Astrocyte of the hippocampus (primary cell): Measurements from ENCODE around the gene SYMPK.
"Not testable (repeated sequence)": the region's sequence is repeated elsewhere in the genome, so short reads cannot be mapped to it uniquely, and the experiment has no call there.

Experiments
- DNase-seq: peaks from one replicate; pipeline ENCODE4 v3.0.0; 2011; ENCODE audit warnings: low read depth, low spot score

Gene SYMPK

GRCh38 chr19:45804959-45805230, 58.1 kb downstream of the SYMPK start:
- DNase-seq: no peak

DNA sequence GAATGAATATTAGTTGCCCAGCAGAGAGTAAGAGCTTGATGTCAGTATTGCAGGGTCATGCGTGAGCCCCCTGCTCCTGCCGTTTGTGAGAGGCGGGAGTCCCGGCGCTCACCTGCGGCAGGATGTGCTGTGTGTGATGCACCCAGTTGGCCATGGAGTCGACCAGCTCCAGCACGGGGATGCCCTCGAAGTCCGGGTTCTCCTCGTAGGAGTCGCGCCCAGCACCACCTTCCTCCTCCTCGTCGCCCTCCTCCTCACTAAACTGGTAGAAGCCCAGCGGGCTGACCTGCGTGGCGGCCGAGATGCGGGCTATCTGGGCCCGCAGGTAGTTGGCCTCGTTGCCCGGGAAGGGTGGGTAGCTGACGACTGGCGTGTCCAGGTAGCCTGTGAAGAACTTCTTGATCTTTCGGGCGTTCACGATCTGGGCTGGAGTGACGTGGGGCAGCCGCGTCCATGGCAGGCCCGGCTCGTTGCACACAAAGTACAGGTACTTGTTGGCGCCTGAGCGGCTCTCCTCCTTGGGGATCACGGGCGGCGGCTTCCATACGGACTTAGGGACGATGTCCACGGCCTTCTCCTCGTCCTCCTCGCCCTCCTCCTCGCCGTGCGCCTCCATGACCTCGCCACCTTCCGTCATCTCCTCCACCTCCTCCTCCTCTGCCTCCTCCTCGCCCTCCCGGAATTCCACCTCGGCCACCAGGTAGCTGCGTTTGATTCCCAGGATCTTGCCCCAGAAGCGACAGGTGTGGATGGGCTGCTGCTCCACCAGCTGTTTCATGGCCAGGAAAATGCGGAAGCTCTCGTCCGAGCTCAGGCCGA, 58.6 kb downstream of the SYMPK start:
- no peak for DNase-seq

GRCh38 chr19:45801603-45802175, 61.3 kb downstream of the SYMPK start:
- DNase-seq: no peak

DNA sequence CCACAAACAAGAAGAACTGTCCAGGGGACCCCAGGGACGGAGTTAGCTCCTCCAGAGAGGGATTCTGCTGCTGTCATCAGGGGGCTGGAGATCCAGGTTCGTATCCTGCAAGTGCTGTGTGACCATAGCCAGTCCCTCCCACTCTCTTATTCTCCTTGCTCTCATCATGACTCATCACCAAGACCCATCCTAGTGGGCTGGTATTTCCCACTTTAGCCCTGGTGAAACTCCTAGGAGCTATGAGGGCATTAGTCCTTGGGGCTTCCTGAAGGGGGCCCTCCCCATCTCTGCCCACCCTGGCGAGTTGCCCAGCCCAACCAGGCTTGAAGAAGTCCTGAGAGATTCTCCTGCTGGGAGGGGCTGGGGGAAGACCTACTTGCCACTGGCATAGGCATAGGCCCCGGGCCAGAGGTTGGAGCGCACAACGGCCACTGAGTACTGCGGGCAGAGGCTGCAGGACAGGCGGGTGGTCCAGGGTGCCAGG, 62.8 kb downstream of the SYMPK start:
- DNase-seq: peak; percentile 31

DNA sequence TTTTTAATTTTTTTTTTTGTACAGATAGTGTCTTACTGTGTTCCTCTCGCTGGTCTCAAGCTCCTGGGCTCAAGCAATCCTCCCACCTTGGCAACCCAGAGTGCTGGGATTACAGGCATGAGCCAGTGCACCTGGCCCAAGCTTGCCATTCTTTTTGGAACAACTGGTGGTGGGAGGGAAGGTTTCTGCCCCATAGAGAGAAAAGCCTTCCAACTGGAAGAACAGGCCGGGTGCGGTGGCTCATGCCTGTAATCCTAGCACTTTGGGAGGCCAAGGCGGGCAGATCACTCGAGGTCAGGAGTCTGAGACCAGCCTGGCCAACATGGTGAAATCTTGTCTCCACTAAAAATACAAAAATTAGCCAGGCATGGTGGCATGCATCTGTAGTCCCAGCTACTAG, 63.4 kb downstream of the SYMPK start:
- DNase-seq: not testable (repeated sequence)

DNA sequence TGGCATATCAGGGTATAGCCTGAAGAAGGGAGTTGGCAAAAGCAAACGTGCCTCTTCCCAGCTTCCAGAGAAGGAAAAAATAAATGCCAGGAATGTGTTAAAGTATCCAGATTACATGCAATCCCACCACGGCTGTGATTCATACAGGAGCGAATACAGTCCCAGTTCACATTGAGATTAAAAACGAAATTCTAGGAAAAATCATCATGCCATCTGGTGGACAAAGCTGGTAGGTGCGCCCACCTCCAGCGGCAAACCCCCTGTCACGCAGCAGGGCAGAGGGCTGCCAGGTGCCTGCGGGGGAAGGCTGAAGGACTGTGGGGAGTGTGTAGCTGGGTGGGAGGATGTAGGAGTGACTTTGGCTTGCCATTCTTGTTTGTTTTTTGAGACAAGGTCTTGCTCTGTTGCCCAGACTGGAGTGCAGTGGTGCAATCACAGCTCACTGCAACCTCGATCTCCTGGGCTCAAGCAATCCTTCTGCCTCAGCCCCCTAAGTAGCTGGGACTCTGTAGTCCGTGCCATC, 63.9 kb downstream of the SYMPK start:
- DNase-seq: peak; percentile 91

DNA sequence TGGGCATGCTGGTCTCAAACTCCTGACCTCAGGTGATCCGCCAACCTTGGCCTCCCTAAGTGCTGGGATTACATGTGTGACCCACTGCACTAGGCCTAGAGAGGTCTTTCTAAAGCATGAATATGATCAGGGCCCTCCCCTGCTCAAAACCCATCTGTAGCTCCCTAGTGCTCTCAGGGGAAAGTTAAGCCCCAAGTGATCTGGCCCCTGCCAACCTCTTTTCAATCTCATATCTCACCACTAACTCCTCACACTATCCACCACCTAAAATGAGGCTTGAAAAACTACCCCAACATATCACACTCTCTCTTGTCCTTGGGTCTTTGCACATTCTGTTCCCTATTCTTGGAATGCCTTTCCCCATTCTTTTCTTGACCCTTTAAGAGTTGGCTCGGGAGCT, 68.3 kb downstream of the SYMPK start:
- DNase-seq: no peak

- DNase-seq: no peak
These were observed 69.1 kb downstream of the SYMPK start for GRCh38 chr19:45793876-45794275.

- no peak for DNase-seq
These were observed 69.8 kb downstream of the SYMPK start for GRCh38 chr19:45793178-45793564.

DNA sequence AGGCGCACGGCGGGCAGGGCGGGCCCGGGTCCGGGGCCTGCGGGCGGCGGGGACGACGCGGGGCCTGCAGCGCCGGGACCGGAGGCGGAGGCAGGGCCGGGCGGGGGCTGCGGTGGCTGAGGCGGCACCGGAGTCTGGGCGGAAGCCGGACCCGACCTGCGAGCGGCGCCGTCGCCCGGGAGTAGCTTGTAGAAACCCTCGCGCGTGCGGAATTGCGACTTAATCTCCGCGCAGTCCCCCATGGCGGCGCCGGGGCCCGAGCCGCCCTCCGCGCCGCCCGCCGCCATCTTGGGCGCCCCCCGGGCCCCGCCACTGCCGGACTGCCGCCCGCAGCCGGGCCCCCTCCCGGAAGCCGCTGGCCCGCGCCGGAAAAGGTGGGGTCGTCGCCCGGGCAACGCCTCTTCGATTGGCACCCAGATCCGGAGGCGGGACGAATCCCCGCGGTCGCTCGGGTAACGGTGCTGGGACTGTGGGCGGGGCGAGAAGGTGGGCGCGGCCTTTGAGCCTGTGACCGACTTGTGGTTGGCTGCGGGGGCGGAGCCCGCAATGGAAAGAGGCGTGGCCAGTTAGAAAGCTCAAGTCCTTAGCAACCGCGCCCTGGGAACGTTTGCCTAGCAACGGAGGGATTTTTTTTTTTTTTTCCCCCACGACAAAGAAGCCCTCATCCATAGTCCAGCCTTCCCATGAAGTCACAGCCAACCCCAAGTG, 70.3 kb downstream of the SYMPK start, which contains the start of gene DMWD:
Gene DMWD (minus strand): TSS at position 376 of the 708 bp plus-strand sequence. CDS start 89 bp downstream, at position 287.
- peak; percentile 100 for DNase-seq

- peak; percentile 42 for DNase-seq
These were observed 71.0 kb downstream of the SYMPK start for GRCh38 chr19:45791744-45792469.

DNA sequence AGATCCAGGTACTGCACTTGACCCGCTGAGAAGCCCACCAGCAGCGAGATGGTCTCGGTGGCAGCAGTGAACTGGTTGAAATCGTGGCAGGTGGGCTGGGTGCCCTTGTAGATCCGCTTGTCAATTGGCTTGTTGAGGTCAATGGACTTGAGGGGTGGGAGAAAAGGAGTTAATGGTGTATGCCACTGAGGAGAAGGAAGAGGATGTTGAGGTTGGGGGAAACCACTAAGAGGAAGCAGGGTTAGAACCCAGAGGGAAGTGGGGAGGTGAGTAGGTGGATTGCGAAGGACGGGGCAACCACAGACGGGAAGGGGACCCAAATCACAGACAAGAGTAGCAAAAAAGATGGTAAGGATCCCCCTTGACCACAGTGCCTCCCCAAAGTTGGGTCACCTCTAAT, 72.0 kb downstream of the SYMPK start:
- no peak for DNase-seq

- no peak for DNase-seq
These were observed 73.7 kb downstream of the SYMPK start for GRCh38 chr19:45789035-45789786.

- DNase-seq: no peak
These were observed 76.4 kb downstream of the SYMPK start for GRCh38 chr19:45786533-45786894.

DNA sequence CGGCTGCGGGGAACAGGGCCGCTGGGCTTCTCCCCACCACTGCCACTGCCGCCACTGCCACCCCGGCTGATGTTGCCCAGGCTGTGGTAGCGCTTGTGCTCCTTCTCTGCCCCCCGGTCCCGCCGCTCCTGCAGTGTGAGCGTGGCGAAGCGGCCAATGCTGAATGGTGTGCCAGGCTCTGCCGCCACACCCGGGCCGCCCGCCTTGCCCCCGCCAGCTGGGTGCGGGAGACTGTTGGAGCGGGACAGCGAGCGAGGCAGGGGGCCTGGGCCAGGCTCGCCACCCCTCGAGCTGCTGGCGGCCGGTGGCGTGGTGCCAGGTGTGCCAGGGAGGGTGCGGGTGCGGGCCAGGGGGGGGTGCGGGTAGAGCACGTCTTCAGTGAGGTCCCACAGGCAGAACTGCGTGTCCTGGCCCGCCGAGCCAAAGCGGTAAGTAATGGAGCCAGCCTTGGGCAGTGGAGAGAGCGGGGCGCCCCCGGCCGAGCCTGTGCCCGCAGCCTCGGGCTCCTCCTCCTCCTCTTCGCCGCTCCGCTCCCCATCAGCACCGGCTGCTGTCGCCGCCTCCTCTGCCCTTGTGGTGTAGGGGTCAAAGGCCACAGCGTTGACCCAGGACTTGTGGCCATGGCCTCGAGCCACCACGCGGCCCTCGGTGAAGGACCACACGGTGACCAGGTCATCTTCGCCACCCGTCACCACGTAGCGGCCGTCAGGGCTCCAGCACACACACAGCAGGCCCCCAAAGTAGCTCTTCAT, 77.0 kb downstream of the SYMPK start:
- DNase-seq: no peak

GRCh38 chr19:45785097-45785496, 77.8 kb downstream of the SYMPK start:
- no peak for DNase-seq

- DNase-seq: no peak
These were observed 78.9 kb downstream of the SYMPK start for GRCh38 chr19:45784096-45784495.

GRCh38 chr19:45782820-45783785, 79.8 kb downstream of the SYMPK start:
- DNase-seq: peak; percentile 66

DNA sequence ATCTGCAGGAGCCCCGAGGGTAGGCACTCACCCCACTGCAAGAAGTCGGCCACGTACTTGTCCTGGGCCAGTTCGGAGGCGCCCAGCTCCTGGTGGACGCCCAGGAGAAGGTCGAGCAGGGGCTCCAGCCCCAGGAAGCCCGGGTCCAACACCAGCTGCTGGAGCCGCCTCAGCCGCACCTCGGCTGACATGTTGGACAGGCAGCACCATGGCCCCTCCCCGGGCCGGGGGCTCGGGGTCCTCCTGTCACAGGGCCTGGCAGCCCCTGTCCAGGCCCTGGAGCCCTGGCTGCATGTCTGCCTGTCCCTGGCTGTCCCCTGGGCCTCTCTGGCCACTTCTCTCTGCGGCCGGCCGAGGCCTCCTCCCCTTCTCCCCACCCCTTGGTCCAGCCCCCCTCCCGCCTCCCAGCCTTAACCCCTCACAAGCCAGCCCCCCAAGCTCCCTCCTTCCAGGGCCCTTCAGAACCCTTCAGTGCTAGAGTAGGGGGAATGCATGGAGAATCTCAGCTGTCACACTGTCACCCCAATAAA, 80.7 kb downstream of the SYMPK start, which contains the start of gene DMPK:
Gene DMPK (minus strand): TSS at position 329 of the 530 bp plus-strand sequence. CDS start 138 bp downstream, at position 191.
- no peak for DNase-seq
